H9 (cell line): Measurements from ENCODE around the gene SOCS1. TPM values are rescaled to one million over a fixed set of nuclear protein-coding genes. Genes with fewer than 3 reads are reported as not detected.

Experiments used
- DNase-seq: peaks from one replicate; pipeline ENCODE4 v3.0.0-alpha.2; 2017
- H2AFZ ChIP-seq: one replicate; pipeline ENCODE4 v1.6.1; 2013; ENCODE audit warnings: mild to moderate bottlenecking, low read length, control low read depth, moderate library complexity
- H2AK5ac ChIP-seq: 2 replicates; pipeline ENCODE4 v1.6.1; 2013; ENCODE audit warnings: low read length, control low read depth, mixed read lengths; ENCODE audit not compliant: insufficient read length
- H2BK120ac ChIP-seq: one replicate; pipeline ENCODE4 v1.6.1; 2013; ENCODE audit warnings: low read depth, mild to moderate bottlenecking, low read length, control low read depth, inconsistent platforms; ENCODE audit not compliant: poor library complexity, severe bottlenecking
- H2BK12ac ChIP-seq: 2 replicates; pipeline ENCODE4 v1.6.1; 2013; ENCODE audit warnings: low read length, control low read depth, mixed read lengths, low read depth; ENCODE audit not compliant: insufficient read length
- H2BK15ac ChIP-seq: 2 replicates; pipeline ENCODE4 v1.6.1; 2013; ENCODE audit warnings: low read depth, low read length, control low read depth
- H2BK20ac ChIP-seq: one replicate; pipeline ENCODE4 v1.6.1; 2013; ENCODE audit warnings: low read depth, mild to moderate bottlenecking, low read length, control low read depth, inconsistent platforms; ENCODE audit not compliant: poor library complexity, severe bottlenecking
- H2BK5ac ChIP-seq: 2 replicates; pipeline ENCODE4 v1.6.1; 2013; ENCODE audit warnings: low read length, control low read depth, mixed read lengths; ENCODE audit not compliant: insufficient read length
- H3K14ac ChIP-seq: 2 replicates; pipeline ENCODE4 v1.6.1; 2013; ENCODE audit warnings: low read length, control low read depth; ENCODE audit not compliant: insufficient read depth
- H3K18ac ChIP-seq: 2 replicates; pipeline ENCODE4 v1.6.1; 2013; ENCODE audit warnings: low read depth, mild to moderate bottlenecking, mixed read lengths, low read length, control low read depth; ENCODE audit not compliant: insufficient read length
- H3K23ac ChIP-seq: 2 replicates; pipeline ENCODE4 v1.6.1; 2013; ENCODE audit warnings: low read length, control low read depth, mixed read lengths, low read depth; ENCODE audit not compliant: insufficient read length
- H3K23me2 ChIP-seq: 2 replicates; pipeline ENCODE4 v1.6.1; 2013; ENCODE audit warnings: low read depth, mild to moderate bottlenecking, mixed read lengths, low read length, control low read depth; ENCODE audit not compliant: insufficient read length, poor library complexity, severe bottlenecking
- H3K27ac ChIP-seq: 2 replicates; pipeline ENCODE4 v1.5.1; 2013; ENCODE audit warnings: low read length, control low read depth, mixed read lengths, low read depth; ENCODE audit not compliant: insufficient read length
- H3K27me3 ChIP-seq: 2 replicates; pipeline ENCODE4 v1.6.1; 2013; ENCODE audit warnings: low read length, control low read depth, inconsistent platforms; ENCODE audit not compliant: insufficient read depth
- H3K4ac ChIP-seq: 2 replicates; pipeline ENCODE4 v1.6.1; 2013; ENCODE audit warnings: low read depth, mild to moderate bottlenecking, control low read depth, inconsistent platforms, low read length, moderate library complexity
- H3K4me1 ChIP-seq: 2 replicates; pipeline ENCODE4 v1.6.1; 2013; ENCODE audit warnings: low read length, control low read depth, inconsistent platforms; ENCODE audit not compliant: insufficient read depth
- H3K4me2 ChIP-seq: 2 replicates; pipeline ENCODE4 v1.6.1; 2013; ENCODE audit warnings: low read length, control low read depth, mixed read lengths; ENCODE audit not compliant: insufficient read length, insufficient read depth
- H3K56ac ChIP-seq: 2 replicates; pipeline ENCODE4 v1.6.1; 2013; ENCODE audit warnings: low read depth, mild to moderate bottlenecking, mixed read lengths, low read length, control low read depth; ENCODE audit not compliant: insufficient read length
- H3K79me1 ChIP-seq: 2 replicates; pipeline ENCODE4 v1.6.1; 2013; ENCODE audit warnings: low read depth, mild to moderate bottlenecking, moderate library complexity, low read length, control low read depth, inconsistent platforms; ENCODE audit not compliant: insufficient read depth, poor library complexity, severe bottlenecking
- H3K79me2 ChIP-seq: 2 replicates; pipeline ENCODE4 v1.6.1; 2013; ENCODE audit warnings: low read length, control low read depth, inconsistent platforms; ENCODE audit not compliant: insufficient read depth
- H3K9ac ChIP-seq: 2 replicates; pipeline ENCODE4 v1.6.1; 2013; ENCODE audit warnings: low read length, control low read depth, mixed read lengths; ENCODE audit not compliant: insufficient read length; ENCODE audit errors: extremely low read depth
- H3K9me3 ChIP-seq: one replicate; pipeline ENCODE4 v1.6.1; 2013; ENCODE audit warnings: low read depth, low read length, inconsistent platforms; ENCODE audit not compliant: control insufficient read depth
- H3T11ph ChIP-seq: one replicate; pipeline ENCODE4 v1.6.1; 2013; ENCODE audit warnings: mild to moderate bottlenecking, low read length, control low read depth, inconsistent platforms
- H4K20me1 ChIP-seq: one replicate; pipeline ENCODE4 v1.6.1; 2013; ENCODE audit not compliant: control insufficient read depth, insufficient read length, insufficient read depth
- H4K5ac ChIP-seq: 2 replicates; pipeline ENCODE4 v1.6.1; 2013; ENCODE audit warnings: low read depth, mild to moderate bottlenecking, mixed read lengths, low read length, control low read depth; ENCODE audit not compliant: insufficient read length
- H4K8ac ChIP-seq: replicated peaks from 2 replicates; pipeline ENCODE4 v1.6.1; 2013; ENCODE audit warnings: low read length, control low read depth, mixed read lengths, low read depth; ENCODE audit not compliant: insufficient read length
- H4K91ac ChIP-seq: 2 replicates; pipeline ENCODE4 v1.6.1; 2013; ENCODE audit warnings: low read depth, mild to moderate bottlenecking, moderate library complexity, mixed read lengths, low read length, control low read depth; ENCODE audit not compliant: insufficient read length
- H3K27ac Mint-ChIP-seq, 3 experiments: 2 replicates in 2 of 3; 3 replicates in 1 of 3; pipeline ENCODE4 v1.8.0; 2020 to 2021; ENCODE audit warnings: mixed read lengths in 3 of 3, mild to moderate bottlenecking in 1 of 3, moderate library complexity in 1 of 3
- H3K27me3 Mint-ChIP-seq: 2 replicates; pipeline ENCODE4 v1.8.0; 2021; ENCODE audit warnings: low read depth, mild to moderate bottlenecking, moderate library complexity, mixed read lengths
- H3K36me3 Mint-ChIP-seq, 3 experiments: 2 replicates in 2 of 3; 3 replicates in 1 of 3; pipeline ENCODE4 v1.8.0; 2020 to 2021; ENCODE audit warnings: low read depth in 3 of 3, mixed read lengths in 3 of 3; ENCODE audit not compliant: insufficient read depth in 1 of 3
- H3K4me1 Mint-ChIP-seq, 2 experiments: 2 replicates each; pipeline ENCODE4 v1.8.0; 2020; ENCODE audit warnings: mixed read lengths in 2 of 2
- H3K4me3 Mint-ChIP-seq, 2 experiments: 2 replicates in 1 of 2; 3 replicates in 1 of 2; pipeline ENCODE4 v1.8.0; 2020 to 2021; ENCODE audit warnings: mild to moderate bottlenecking in 2 of 2, mixed read lengths in 2 of 2, moderate library complexity in 1 of 2
- H3K9me3 Mint-ChIP-seq, 2 experiments: 2 replicates in 1 of 2; 3 replicates in 1 of 2; pipeline ENCODE4 v1.8.0; 2020; ENCODE audit warnings: mild to moderate bottlenecking in 2 of 2, mixed read lengths in 2 of 2, moderate library complexity in 1 of 2
- CTCF ChIP-seq: fragments of 200-600 bp; sonication (generic); conservative IDR thresholded peaks from 3 replicates; pipeline ENCODE4 v1.8.0; 2021; ENCODE audit warnings: antibody characterized with exemption, mild to moderate bottlenecking
- WGBS: extraction: QIAGEN DNeasy Blood & Tissue Kit; methylation state at CpG from one replicate; pipeline ENCODE4 v1.1.7; 2013; ENCODE audit warnings: missing lambda C conversion rate, low lambda C conversion rate, mixed read lengths; ENCODE audit not compliant: insufficient read length; ENCODE audit errors: extremely low coverage; 5-methylcytosine and 5-hydroxymethylcytosine counted together
- total RNA-seq: library from RNA; stranded (reverse); gene quantifications from 2 replicates; pipeline ENCODE4 v1.2.1, GENCODE V29; 2021

SOCS1 gene
- total RNA-seq, 1 experiment from 2014 or later, result 11.0 TPM

- DNase-seq, result no peak
- Histone ChIP-seq H2AFZ (no peak overlapping the region), H4K91ac (no peak overlapping the region), H3K56ac (no peak overlapping the region), H3K23ac (no peak overlapping the region), H3K4me2 (no peak overlapping the region), H3K79me2 (no peaks in the 10 kb centered on the region), H3K4ac (no peak overlapping the region), H3K23me2 (no peaks in the 10 kb centered on the region), H4K8ac (no peak overlapping the region), H4K5ac (no peak overlapping the region), H3K27ac (no peak overlapping the region), H3K79me1 (no peaks in the 10 kb centered on the region), H3T11ph (no peak overlapping the region), H3K14ac (no peak overlapping the region), H2BK15ac (no peak overlapping the region), H2BK20ac (no peak overlapping the region), H2BK12ac (no peak overlapping the region), H4K20me1 (no peaks in the 10 kb centered on the region), H2BK5ac (no peak overlapping the region), H2BK120ac (no peak overlapping the region), H3K9me3 (no peaks in the 10 kb centered on the region), H3K18ac (no peak overlapping the region), H2AK5ac (no peak overlapping the region), H3K4me1 (no peaks in the 10 kb centered on the region), H3K27me3 (no peaks in the 10 kb centered on the region), H3K9ac (no peak overlapping the region)
- no peak for TF ChIP-seq CTCF
- Mint-ChIP-seq H3K4me1 (peaks cover 4 to 8% of the 10 kb centered on the region in 2 experiments; a peak in 3 of 4 replicates), H3K27me3 (0 out of 2 replicates have a peak, but pooled peaks cover 3% of the 10 kb centered on the region), H3K4me3 (no peak overlapping the region), H3K36me3 (no peaks in the 10 kb centered on the region), H3K9me3 (no peaks in the 10 kb centered on the region), H3K27ac (no peak overlapping the region)
- WGBS, result no CpG with 5 or more reads among the region's 10 CpGs
Measured at GRCh38 chr16:11236461-11237254, 19.3 kb downstream of the SOCS1 start.
